Right renal cortex interstitium (tissue), 3 donors: Measurements from ENCODE around the gene RGS10. TPM values are rescaled to one million over a fixed set of nuclear protein-coding genes. Genes with fewer than 3 reads are reported as not detected.

Source experiments
- DNase-seq, 3 donors: peaks; one replicate each; pipeline ENCODE4 v3.0.0-alpha.2; 2013; ENCODE audit warnings: low read depth in 3 of 3, low spot score in 2 of 3
- polyA plus RNA-seq, 3 donors: library from polyadenylated mRNA; unstranded; fragments of 120-200 nt; gene quantifications; one replicate each; pipeline ENCODE4 v1.2.1, GENCODE V29; 2013; ENCODE audit not compliant: insufficient read length in 3 of 3

Gene RGS10
- polyA plus RNA-seq, 3 donors: 31.4 to 36.3 (median 35.9) TPM

GRCh38 chr10:119520283-119520682, 22.2 kb downstream of the RGS10 start:
- DNase-seq: no peak

GRCh38 chr10:119518936-119519335, 23.6 kb downstream of the RGS10 start:
- DNase-seq: no peak

- DNase-seq: no peak
These were observed 24.3 kb downstream of the RGS10 start for GRCh38 chr10:119518176-119518575.

GRCh38 chr10:119517235-119518141, 25.0 kb downstream of the RGS10 start:
- no peak for DNase-seq

GRCh38 chr10:119516381-119517234, 25.9 kb downstream of the RGS10 start:
- no peak for DNase-seq

GRCh38 chr10:119515511-119516045, 26.9 kb downstream of the RGS10 start:
- no peak for DNase-seq

DNA sequence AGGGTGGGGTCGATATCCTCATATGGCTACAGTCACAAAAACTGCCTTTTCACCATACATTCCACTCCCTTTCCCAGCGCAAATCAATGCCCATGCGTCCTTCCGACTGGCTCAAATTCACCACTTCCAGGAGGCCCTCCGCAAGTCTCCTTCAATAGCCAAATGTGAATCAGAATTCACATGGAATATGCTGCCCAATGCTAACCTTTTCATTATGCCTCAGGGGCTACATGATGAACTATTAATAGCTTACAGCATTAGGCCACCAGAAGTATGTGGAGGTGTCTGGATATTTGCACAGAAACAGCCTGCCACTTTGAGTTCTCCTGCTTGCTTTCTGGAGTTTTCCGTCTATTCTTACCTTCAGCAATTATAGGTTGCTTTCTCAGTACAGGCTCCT, 27.7 kb downstream of the RGS10 start:
- DNase-seq: no peak

GRCh38 chr10:119511828-119512515, 30.5 kb downstream of the RGS10 start:
- no peak for DNase-seq

GRCh38 chr10:119509909-119510451, 32.5 kb downstream of the RGS10 start:
- DNase-seq: no peak

DNA sequence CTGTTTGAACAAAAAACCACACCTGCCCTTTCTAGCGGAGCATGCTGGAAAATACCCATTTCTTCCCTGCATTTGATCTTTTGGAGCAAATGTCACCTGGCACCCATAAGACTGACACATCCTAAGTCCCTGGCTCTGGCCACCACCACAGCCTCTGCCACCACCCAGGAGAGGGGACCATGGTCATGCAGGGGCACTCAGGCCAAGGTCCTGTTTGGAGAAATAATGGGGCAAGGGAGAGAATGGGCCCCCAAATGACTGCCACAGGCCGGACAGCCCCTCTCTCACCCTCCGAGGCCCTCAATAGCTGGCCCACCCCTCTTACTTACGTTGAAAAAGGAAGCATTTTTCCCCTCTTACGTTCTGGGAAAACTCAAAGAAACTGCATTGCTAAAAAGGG, 35.4 kb downstream of the RGS10 start:
- no peak for DNase-seq

GRCh38 chr10:119505588-119506315, 36.8 kb downstream of the RGS10 start:
- no peak for DNase-seq

DNA sequence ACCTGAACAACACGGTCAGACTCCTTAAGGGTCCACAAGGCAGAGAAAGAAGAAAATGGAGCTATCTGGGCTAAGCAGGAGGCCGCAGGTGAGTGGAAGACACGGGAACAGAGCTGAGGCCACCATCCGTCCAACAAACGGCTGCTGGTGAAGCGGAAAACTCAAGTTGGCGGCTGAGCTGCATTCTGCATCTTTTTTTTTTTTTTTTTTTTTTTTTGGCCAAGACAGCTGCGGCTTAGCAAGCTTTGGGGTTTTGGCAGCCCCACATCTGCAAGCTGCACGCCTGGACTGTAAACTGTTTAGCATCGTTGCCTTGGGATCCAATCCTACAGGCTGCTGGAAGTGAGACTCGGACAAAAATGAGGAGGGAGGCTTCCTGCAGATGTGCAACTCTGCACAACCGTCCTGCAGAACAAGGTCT, 37.4 kb downstream of the RGS10 start:
- no peak for DNase-seq

- no peak for DNase-seq
These were observed 37.9 kb downstream of the RGS10 start for GRCh38 chr10:119504651-119505050.

- DNase-seq: no peak
These were observed 38.7 kb downstream of the RGS10 start for GRCh38 chr10:119503821-119504220.

GRCh38 chr10:119502618-119503155, 39.8 kb downstream of the RGS10 start:
- no peak for DNase-seq

DNA sequence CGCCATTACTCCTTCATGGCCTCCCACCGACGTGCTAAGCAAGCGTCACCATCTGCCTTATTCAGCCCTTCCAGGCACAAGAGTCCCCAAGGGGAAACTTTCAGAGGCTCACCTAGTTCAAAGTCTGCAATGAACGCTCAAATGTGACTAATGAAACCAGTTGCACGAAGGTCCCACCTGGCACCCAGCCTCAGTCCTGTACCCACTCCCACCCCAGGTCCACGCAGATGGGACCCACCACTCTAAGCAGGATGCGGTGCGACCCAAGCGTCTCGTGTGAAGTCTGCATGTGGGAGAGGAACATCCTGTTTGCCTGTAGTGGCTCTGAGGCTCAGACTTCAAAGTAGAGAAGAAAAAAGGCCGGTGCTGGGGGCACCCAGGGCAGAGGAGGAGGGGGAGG, 40.3 kb downstream of the RGS10 start:
- no peak for DNase-seq

GRCh38 chr10:119501690-119502089, 40.8 kb downstream of the RGS10 start:
- no peak for DNase-seq

- no peak for DNase-seq
These were observed 41.7 kb downstream of the RGS10 start for GRCh38 chr10:119500821-119501220.

DNA sequence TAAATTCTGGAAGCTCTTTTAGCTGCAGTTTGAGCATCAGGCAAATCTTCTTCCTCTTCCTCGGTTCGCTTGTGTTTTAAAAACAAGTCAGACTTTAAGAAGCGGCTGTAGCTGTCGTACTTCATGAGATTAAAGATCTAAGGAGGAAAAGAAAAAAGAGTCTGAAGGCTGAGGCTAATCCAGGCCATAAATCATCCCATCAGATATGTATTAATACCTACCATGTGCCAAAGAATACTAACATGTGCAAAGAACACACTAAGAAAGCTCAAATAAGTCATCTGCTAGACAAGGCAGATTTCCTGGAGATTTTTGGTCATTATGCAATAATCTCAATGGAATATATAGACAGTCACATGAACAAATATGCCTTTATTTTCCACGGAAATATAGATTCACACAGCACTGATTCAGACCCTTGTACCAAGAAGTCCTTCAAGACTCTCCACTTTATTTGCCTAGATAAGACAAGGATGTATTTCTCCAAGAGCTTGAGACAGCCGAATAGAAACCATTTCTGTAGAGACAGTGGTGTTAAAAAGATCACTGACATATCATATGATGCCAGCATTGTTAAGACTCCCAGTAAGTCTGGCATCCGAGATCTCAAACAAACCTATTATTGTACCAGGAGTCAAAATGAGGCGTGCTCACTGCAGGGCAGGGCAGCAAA, 42.3 kb downstream of the RGS10 start:
- DNase-seq: no peak
